GM19324 (cell line): ENCODE measurements around the gene RRAS.
A peak's percentile ranks its signal among the peaks of the same experiment; 100 is the strongest.

Source experiments
- ATAC-seq: cut with Tn5 transposase; IDR thresholded peaks from one replicate; pipeline ENCODE4 v1.9.1; 2021; ENCODE audit warnings: mild to moderate bottlenecking, moderate library complexity; ENCODE audit not compliant: unreplicated experiment, low FRiP score

Gene RRAS

GRCh38 chr19:49640113-49640898, at the start of gene RRAS:
Gene RRAS (minus strand): TSS chr19:49640143. CDS start chr19:49640098, 45 bp downstream.
- peak; percentile 59 for ATAC-seq

DNA sequence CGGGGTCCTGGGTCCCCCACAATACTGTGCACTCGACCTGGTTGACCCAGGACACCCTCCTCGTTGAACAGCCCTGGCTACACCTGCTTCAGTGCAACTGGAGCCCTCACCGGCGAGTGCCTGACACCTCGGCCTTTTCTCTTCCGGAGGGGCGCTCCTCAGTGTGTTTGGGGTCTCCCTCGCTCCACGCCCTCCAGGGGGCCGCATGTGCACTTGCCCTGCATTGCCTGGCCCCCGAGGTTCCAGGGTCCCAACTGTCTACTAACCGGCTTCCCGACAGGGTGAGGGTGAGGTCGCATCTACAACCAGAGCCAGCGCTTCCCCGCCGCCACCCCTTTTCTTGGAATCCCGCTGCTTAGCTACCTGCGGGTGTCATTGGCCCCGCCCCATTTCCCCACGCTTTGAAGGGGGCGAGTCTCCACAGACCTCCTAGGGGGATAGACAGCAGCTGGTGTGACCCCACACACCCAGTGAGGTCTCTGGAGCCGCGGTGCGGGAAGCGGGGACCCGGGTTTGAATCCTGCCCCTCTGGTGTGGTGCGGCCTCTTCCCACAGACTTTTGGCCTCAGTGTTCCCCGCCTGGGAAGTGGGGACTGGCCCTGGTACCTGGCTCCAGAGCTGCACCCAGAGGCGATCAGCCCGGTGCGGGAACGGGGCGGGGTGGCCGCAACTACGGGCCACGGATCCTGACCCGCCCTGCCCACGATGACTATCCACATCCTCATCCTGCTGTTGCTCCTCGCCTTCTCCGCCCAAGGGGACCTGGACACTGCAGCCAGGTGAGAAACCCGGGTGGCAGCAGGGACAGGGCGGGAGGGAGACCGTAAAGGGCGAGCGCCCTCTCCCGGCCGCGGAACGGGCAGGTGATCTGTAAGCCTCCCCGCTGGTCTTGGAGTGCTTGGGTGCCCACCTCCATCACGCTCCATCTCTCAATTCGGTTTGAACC, 49.5 kb upstream of the RRAS start, which contains the start of gene ADM5:
TSS of gene ADM5 (plus strand) at position 462 of the 946 bp plus-strand sequence. CDS start at position 706, 244 bp downstream.
- ATAC-seq, result no peak

DNA sequence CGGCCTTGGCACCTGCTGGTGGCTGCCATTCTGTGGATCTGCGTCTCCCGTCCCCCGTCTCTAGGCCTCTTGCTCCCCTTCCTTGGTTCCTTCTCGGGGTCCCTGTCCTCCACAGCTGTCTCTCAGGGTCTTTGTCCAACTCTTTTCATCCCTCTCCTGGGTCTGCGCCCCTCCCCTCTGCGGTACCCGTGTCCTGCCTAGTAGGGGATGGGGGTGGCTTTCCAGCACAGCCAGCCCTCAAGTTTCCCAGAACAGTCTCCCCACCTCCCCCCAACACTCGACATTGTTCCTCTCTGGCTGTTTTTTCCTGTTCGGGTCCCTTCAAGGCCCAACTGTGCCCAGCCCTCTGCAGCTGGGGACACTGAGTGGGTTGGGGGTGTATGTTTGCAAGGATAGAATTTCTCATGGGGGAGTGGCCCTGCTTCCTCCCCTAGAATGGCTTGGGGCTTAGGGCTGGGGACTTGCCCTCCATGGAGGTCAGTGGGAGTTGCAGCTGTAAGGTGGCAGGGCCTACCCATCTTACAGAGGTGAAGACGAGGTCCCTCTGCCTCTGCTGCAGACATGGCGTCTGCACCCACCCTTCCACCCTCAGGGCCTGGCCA, 48.7 kb upstream of the RRAS start:
- no peak for ATAC-seq

- no peak for ATAC-seq
These were observed 47.8 kb upstream of the RRAS start for GRCh38 chr19:49687566-49688316.

DNA sequence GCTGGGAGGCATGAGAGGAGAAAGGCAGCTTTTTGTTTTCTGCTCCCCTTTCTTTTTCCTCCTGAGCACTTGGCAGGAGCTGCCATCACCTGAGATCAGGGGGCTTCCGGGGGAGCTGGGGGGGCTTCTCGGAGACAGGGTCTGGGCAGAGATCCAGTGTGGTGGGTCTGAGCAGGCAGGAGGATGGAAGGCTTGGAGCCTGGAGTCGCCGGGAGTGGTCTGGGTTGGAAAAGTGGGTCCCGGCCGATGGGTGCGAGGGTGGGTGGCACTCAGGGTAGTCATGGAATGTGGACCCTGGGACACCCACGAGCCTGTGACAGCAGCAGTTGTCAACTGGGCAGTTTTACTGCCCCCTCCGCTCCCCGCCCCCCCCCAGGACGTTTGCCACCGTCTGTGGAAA, 47.2 kb upstream of the RRAS start:
- ATAC-seq, result no peak

- ATAC-seq, result no peak
These were observed 46.7 kb upstream of the RRAS start for GRCh38 chr19:49686503-49687088.

DNA sequence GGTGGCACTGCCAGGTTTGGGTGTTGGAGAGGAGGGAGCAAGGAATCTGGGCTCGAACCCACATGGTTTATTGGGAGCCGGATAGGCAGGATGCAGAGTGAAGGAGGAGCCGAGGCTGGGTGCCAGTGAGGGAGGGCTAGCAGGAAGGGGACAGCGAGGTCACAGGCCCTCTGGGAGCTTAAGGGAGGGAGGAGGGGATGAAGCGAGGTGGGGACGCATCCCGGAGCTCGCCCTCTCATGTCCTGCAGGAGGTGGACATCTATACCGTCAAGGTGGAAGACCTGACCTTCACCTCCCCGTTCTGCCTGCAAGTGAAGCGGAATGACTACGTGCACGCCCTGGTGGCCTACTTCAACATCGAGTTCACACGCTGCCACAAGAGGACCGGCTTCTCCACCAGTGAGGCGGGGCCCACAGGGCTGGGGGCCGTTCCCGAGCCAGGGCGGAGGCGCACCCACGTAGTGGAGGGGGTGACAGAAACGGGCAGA, 45.9 kb upstream of the RRAS start:
- ATAC-seq, result no peak

- no peak for ATAC-seq
These were observed 45.1 kb upstream of the RRAS start for GRCh38 chr19:49684983-49685553.

DNA sequence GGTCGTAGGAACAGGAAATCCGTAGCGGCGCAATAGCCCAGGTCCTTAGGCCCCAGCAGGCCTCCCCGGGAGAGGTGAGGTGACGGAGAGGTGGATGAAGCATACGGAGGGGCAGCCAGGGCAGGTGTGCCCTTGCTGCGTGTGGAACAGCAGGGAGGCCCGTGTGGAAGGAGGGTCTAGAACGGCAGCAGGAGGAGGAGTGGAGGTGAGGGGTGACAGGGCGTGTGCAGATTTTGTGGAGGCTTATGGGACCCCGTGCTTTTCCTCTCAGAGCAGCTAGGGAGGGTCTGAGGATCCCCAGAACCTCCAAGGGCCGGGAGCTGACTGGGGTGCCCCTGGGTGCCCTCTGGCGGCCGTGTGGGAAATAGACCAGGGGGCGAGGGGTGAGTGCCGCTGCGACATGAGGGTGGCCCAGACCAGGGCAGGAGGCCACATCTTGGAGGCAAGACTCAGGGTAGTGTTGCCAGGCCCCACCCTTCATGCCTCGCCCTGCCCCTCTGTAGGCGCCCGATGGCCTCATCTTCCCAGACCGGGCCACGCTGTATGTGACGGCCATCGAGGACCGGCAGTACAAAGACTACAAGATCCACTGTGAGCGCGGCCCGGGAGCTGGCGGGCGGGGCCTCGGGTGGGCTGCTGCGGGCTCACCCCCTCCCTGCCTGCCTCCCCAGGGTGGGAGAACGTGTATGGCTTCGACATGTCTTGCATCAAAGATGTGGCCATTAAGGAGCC, 44.5 kb upstream of the RRAS start:
- no peak for ATAC-seq

- ATAC-seq, result no peak
These were observed 43.9 kb upstream of the RRAS start for GRCh38 chr19:49683814-49684250.

DNA sequence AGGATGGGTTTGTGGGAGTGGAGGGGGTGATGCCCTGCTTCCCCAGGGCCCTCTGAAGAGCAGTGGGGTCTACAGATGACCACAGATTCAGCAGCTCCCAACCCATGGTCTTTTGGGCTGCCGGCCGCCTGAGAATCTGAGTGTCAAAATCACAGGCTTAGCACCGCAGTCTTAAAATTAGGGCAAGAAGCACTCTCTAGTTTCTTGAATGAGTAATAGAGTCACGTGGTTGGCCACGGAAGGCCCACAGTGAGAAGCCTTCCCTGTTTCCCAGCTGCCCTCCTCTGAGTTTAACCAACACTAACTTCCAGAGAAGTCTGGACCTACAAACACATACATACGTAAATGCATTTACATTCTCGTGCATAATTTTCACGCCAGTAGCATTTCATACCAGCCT, 42.3 kb upstream of the RRAS start:
- no peak for ATAC-seq

DNA sequence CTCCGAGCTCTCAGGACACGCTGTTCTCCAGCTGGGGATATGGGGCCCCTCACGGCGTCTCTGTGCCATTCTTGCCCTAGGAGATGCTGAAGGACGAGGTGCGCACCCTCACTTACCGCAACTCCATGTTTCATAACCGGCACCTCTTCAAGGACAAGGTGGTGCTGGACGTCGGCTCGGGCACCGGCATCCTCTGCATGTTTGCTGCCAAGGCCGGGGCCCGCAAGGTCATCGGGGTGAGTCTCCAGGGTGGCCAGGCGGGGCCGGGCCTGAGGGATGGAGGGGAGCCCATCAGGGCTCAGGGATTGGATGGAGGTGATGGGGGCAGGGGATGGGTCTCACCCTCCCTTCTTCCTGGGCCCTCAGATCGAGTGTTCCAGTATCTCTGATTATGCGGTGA, 41.9 kb upstream of the RRAS start:
- ATAC-seq, result no peak

GRCh38 chr19:49680421-49681351, 40.7 kb upstream of the RRAS start:
- ATAC-seq, result no peak

- ATAC-seq, result no peak
These were observed 39.9 kb upstream of the RRAS start for GRCh38 chr19:49679771-49680413.

GRCh38 chr19:49678985-49679770, 39.2 kb upstream of the RRAS start:
- ATAC-seq, result no peak

DNA sequence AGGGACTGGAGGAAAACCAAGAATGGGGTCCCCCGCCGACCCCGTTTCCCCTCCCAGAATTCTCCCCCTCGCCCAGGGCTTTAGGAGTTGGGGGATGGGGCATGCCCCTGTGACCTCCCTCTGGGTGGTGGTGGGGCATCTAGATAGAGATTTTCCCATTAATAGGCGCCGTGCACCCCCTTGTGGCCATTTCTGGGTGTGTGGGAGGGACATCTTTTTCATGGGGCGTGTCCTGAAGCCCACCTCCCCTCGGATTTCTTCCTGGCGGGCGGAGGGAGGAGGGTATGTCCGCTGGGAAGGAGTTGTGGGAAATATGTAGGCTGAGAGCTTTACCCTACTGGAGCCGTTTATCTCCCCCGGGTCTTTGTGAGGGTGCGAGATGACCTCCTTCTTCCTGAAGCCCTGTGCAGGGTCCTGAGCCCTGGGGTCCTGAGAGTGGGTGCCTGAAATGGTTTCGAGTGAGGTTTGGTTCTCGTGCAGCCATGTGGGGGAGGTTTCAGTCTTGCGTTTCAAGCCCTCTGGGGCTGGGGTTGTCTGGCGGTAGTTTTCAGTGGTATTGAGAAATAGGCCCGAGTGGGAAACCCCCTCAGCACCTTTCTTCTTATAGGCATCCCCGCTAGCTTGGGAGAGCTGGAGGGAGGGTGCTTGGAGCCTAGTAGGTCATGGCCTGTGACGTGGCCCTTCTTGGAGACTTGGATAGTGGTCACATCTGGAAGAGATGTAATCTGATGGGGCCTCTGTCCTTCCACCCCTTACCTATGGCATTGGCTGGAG, 38.1 kb upstream of the RRAS start:
- ATAC-seq, result no peak
